Islet of Langerhans (tissue), 1 donor: ENCODE measurements around the gene POU6F1.
"Not testable (repeated sequence)": the region's sequence is repeated elsewhere in the genome, so short reads cannot be mapped to it uniquely, and the experiment has no call there.

Source experiments
- FAIRE-seq: peaks from one replicate; lab custom pipeline; 2011; peaks lifted over from hg19 to GRCh38; lab: Jason Lieb, UNC

POU6F1 gene, protein sequence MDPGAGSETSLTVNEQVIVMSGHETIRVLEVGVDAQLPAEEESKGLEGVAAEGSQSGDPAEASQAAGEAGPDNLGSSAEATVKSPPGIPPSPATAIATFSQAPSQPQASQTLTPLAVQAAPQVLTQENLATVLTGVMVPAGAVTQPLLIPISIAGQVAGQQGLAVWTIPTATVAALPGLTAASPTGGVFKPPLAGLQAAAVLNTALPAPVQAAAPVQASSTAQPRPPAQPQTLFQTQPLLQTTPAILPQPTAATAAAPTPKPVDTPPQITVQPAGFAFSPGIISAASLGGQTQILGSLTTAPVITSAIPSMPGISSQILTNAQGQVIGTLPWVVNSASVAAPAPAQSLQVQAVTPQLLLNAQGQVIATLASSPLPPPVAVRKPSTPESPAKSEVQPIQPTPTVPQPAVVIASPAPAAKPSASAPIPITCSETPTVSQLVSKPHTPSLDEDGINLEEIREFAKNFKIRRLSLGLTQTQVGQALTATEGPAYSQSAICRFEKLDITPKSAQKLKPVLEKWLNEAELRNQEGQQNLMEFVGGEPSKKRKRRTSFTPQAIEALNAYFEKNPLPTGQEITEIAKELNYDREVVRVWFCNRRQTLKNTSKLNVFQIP

DNA sequence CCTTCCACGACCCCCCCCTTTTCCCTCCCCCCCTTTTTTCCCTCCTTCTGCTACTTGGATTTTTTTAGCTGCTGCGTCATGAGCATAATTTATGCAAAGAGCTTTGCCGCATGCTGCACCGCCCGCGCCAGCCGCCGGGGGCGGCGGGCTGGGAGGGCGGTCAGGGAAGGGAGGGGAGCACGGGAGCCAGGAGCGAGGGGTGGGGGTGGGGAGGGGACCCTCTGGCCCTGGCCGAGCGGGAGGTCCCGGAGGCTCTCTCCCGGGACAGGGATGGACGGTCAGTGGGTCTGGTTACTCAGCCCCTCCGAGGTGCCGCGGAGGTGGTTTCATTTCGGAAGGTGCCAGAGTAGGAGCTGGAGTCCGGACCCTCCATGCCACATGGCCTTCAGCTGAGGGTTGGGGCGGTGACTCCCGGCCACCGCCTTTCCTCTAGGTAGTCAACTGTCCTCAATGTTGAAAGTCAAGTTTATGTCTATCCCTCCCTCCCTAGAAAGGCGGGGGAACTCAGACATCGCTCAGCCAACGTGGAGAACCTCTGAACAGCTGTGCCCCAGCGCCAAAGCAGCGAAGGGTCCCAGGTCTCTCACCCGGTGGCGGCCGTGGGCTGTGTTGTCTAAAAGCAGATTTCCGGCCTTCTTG is at the start of gene POU6F1:
POU6F1 (minus strand) TSS at position 95 of the 639 bp plus-strand sequence. CDS start 11,226 bp downstream, outside the sequence.
- FAIRE-seq: no peak

- no peak for FAIRE-seq
Observed at GRCh38 chr12:51265024-51265423, 47.2 kb upstream of the POU6F1 start.

DNA sequence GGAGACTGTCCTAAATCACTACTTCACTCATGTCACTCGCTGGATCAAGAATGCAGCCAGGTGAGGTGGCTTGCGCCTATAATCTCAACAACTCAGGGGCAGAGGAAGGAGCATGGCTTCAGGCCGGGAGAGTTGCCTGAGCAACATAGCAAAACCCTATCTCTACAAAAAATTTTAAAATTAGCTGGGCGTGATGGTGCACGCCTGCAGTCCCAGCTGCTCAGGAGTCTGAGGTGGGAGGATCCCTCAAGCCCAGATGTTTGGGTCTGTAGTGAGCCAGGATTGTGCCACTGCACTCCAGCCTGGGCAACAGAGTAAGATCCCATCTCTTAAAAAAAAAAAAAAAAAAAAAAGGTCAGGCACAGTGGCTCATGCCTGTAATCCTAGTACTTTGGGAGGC is 46.4 kb upstream of the POU6F1 start:
- FAIRE-seq: no peak

DNA sequence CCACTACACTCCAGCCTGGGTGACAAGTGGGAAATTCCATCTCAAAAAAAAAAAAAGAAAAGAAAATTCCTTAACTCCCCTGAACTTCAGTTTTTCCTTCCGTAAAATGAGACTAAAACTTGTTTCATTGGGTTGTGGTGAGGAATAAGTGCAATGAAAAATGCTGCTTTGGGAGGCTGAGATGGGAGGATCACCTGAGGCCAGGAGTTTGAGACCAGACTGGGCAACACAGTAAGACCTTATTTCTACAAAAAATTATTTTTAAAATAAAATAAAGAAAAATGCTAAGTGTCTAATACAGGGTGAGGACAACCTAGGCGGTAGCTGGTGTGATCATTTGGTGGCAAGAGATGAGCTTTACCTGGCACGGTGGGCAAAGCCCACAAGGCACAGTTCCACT is 45.5 kb upstream of the POU6F1 start:
- no peak for FAIRE-seq

- FAIRE-seq: no peak
Observed at GRCh38 chr12:51262758-51263177, 44.9 kb upstream of the POU6F1 start.

GRCh38 chr12:51259600-51259999 is 41.7 kb upstream of the POU6F1 start:
- FAIRE-seq: not testable (repeated sequence)

DNA sequence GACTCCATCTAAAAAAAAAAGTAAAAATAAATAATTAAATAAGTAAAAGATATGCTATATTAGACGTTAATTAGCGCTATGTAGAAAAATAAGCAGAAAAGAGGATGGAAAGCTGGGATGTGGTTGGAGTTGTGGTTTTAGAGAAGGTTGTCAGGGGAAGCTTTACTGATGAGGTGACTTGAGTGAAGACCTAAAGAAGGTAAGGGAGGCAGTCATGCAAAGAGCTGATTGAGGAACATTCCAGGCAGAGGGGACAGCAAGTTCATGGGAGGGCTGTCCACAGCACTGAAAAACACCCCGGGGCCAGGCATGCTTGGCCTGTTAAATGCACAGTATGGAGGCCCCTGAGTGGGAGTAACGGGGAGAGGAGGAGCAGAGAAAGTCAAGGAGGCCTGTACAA is 36.7 kb upstream of the POU6F1 start:
- no peak for FAIRE-seq

GRCh38 chr12:51253276-51253675 is 35.4 kb upstream of the POU6F1 start:
- FAIRE-seq: no peak

GRCh38 chr12:51247523-51248206 is 29.8 kb upstream of the POU6F1 start:
- no peak for FAIRE-seq

GRCh38 chr12:51246254-51246853 is 28.5 kb upstream of the POU6F1 start:
- FAIRE-seq: no peak

GRCh38 chr12:51245476-51246253 is 27.8 kb upstream of the POU6F1 start:
- no peak for FAIRE-seq

DNA sequence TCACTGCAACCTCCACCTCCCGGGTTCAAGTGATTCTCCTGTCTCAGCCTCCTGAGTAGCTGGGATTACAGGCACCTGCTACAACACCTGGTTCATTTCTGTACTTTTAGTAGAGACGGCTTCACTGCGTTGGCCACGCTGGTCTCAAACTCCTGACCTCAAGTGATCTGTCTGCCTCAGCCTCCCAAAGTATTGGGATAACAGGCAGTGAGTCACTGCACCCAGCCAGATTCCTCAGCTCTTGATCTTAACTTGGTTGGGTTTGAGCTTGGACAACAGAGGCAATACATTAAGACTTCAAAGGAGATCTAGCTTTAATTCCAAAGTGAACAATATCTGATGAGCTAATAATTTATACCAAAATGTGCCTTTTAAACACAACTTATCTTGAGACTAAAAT is 26.4 kb upstream of the POU6F1 start:
- no peak for FAIRE-seq

- no peak for FAIRE-seq
Observed at GRCh38 chr12:51242876-51243275, 25.0 kb upstream of the POU6F1 start.

GRCh38 chr12:51242120-51242519 is 24.3 kb upstream of the POU6F1 start:
- FAIRE-seq: no peak

- no peak for FAIRE-seq
Observed at GRCh38 chr12:51240971-51241370, 23.1 kb upstream of the POU6F1 start.

GRCh38 chr12:51238510-51239334 is 20.9 kb upstream of the POU6F1 start, which contains the start of gene DAZAP2:
Gene DAZAP2, plus strand, starts transcription at chr12:51238826. Its CDS starts 82 bp downstream, at chr12:51238908.
- FAIRE-seq: no peak

- FAIRE-seq: no peak
Observed at GRCh38 chr12:51238037-51238509, 20.2 kb upstream of the POU6F1 start.

GRCh38 chr12:51234530-51234929 is 16.7 kb upstream of the POU6F1 start:
- no peak for FAIRE-seq

GRCh38 chr12:51232642-51233041 is 14.8 kb upstream of the POU6F1 start:
- FAIRE-seq: no peak

GRCh38 chr12:51229116-51229809 is 11.4 kb upstream of the POU6F1 start:
- FAIRE-seq: no peak
